ENCODE data around the gene TMEM132D.
"Not testable (repeated sequence)": the region's sequence is repeated elsewhere in the genome, so short reads cannot be mapped to it uniquely, and the experiment has no call there.

The TMEM132D gene

DNA sequence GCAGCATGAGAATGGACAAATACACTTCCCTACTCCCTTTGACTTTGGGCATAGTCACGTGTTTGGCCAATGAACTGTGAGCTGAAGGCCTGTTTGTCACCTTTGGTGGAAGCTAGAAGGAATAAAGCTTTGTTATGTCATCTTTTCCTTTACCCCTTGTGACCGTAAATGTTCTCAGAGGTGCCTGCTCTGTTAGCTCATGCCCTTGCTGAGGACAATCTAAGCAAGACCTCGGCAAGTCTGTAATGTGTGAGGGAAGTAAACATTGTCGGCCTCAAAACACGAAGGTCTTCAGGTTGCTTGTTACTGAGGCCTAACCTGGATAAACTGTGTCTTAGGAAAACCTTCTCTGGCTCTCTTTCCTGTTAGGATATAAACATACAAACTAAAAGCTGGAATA, 354.2 kb downstream of the TMEM132D start:
- POLR2A ChIA-PET = no interaction called here
- no peak for DNase-seq (ENCODE audit: low read depth, low spot score)
- H3K4me3 ChIP-seq (ENCODE audit: low read depth, low read length) = no peak overlapping the region
- CTCF ChIA-PET = no interaction called here
- TF ChIP-seq, protein P1, sequence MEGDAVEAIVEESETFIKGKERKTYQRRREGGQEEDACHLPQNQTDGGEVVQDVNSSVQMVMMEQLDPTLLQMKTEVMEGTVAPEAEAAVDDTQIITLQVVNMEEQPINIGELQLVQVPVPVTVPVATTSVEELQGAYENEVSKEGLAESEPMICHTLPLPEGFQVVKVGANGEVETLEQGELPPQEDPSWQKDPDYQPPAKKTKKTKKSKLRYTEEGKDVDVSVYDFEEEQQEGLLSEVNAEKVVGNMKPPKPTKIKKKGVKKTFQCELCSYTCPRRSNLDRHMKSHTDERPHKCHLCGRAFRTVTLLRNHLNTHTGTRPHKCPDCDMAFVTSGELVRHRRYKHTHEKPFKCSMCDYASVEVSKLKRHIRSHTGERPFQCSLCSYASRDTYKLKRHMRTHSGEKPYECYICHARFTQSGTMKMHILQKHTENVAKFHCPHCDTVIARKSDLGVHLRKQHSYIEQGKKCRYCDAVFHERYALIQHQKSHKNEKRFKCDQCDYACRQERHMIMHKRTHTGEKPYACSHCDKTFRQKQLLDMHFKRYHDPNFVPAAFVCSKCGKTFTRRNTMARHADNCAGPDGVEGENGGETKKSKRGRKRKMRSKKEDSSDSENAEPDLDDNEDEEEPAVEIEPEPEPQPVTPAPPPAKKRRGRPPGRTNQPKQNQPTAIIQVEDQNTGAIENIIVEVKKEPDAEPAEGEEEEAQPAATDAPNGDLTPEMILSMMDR (IDR thresholded peaks at IDR 0.05; ENCODE audit: insufficient read depth, low read length, missing control alignments) = no peak

DNA sequence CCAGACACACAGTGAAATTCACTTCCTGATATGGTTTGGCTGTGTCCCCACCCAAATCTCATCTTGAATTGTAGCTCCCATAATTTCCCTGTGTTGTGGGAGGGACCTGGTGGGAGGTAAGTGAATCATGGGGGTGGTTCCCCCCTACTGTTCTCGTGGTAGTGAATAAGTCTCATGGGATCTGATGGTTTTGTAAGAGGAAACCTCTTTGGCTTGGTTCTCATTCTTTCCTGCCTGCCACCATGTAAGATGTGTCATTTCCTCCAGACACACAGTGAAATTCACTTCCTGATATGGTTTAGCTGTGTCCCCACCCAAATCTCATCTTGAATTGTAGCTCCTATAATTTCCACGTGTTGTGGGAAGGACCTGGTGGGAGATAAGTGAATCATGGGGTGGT, 354.8 kb downstream of the TMEM132D start:
- H3K4me3 ChIP-seq (ENCODE audit: low read depth, low read length); DNase-seq (ENCODE audit: low read depth, low spot score); POLR2A ChIA-PET; CTCF ChIA-PET: not testable (repeated sequence)

DNA sequence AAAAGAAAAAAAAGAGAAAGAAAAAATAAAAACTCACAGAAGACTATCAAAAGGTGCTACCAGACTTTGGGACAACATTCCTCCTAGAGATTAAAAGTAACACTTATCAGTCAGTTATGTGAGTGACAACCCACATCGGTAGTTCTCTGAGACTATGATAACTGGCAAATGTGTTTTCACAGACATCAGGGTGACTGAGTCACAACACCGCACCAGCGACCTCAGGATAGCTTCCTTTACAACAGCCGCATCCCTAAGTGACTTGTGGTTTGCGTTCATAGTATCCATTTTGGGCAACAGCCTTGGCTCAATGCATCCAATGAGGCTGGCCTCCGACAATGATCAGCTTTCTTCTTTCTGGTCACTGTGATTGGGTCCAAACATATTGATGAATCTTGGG, 359.1 kb downstream of the TMEM132D start:
- H3K4me3 ChIP-seq (ENCODE audit: low read depth, low read length) = no peak overlapping the region
- POLR2A ChIA-PET = no interaction called here
- CTCF ChIA-PET = no interaction called here
- DNase-seq (ENCODE audit: low read depth, low spot score) = no peak
- TF ChIP-seq, protein P1 (IDR thresholded peaks at IDR 0.05; ENCODE audit: insufficient read depth, low read length, missing control alignments) = no peak

DNA sequence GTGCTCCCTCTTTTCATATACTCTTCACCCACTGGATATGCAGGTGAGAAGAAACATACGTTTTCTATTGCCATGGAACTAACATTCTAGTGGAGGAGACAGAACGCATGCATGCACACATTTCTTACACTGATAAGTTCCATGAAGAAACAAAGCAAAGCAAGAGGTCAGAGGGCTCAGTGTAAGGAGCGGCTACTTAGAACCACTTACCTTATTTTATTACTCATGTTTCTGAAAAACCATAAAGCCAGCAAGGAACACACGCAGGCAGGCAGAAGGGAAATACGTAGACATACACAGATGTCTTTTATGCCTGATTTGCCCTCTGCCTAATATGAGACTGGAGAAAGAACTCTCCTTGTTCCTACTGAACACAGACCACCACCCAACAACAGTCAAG, 362.9 kb downstream of the TMEM132D start:
- ChIA-PET POLR2A (no interaction called here), CTCF (no interaction called here)
- H3K4me3 ChIP-seq (ENCODE audit: low read depth, low read length) = no peak overlapping the region
- TF ChIP-seq, protein P1 (IDR thresholded peaks at IDR 0.05; ENCODE audit: insufficient read depth, low read length, missing control alignments) = no peak
- no peak for DNase-seq (ENCODE audit: low read depth, low spot score)

DNA sequence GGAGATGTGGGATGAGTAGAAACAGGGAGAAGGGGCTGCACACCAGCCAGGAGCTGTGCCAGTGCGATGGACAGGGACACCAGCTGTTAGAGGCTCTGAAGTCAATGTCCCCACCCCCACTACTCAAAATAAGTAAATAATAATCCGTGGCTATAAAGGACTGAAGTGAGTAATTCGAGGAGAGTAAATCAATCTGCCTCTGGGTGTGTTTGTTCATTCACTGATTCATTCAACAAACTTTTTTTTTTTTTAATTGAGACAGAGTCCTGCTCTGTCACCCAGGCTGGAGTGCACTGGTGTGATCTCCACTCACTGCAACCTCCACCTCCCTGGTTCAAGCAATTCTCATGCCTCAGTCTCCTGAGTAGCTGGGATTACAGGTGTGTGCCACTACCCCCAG, 363.6 kb downstream of the TMEM132D start:
- ChIA-PET POLR2A (no interaction called here), CTCF (no interaction called here)
- DNase-seq (ENCODE audit: low read depth, low spot score) = no peak
- TF ChIP-seq, protein P1 (IDR thresholded peaks at IDR 0.05; ENCODE audit: insufficient read depth, low read length, missing control alignments) = no peak
- H3K4me3 ChIP-seq (ENCODE audit: low read depth, low read length) = no peak overlapping the region

DNA sequence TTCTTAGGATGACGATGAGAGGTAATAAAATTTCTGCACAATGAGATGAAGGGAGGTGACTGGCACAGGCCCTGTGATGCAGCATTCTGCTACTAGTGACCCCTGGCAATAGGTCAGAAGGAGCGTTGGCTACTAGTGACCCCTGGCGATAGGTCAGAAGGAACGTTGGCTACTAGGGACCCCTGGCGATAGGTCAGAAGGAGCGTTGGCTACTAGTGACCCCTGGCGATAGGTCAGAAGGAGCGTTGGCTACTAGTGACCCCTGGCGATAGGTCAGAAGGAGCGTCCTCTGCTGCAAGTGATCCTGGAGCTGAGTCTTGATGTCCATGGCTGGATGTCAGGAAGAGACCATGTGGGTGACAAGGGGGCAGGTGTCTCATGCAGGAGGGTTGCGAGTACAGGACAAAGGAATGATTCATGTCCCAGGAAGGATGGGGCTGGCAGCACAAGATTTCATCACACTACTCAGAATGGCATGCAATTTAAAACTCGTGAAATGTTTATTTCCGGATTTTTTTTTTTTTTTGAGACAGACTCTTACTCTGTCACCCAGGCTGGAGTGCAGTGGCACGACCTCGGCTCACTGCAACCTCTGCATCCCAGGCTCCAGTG, 365.0 kb downstream of the TMEM132D start:
- CTCF ChIA-PET; H3K4me3 ChIP-seq (ENCODE audit: low read depth, low read length); DNase-seq (ENCODE audit: low read depth, low spot score); POLR2A ChIA-PET: not testable (repeated sequence)

DNA sequence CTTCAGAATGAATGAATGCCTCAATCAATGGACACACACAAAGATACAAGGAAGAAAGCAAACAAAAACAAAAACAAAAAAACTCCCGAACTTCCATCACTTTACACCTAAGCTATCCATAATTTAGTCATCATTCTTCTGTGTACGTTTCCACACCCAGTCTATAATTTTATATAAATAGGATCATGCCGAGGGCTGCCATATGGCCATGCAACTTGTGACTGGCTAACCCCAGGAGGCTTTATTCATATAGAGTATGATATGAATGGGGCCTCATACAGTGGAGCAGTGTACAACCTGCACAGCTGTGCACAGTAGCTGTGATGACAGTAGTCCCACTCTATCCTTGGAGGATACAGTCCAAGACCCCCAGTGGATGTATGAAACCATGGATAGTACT, 365.7 kb downstream of the TMEM132D start:
- ChIA-PET CTCF (no interaction called here), POLR2A (no interaction called here)
- no peak for DNase-seq (ENCODE audit: low read depth, low spot score)
- TF ChIP-seq, protein P1 (IDR thresholded peaks at IDR 0.05; ENCODE audit: insufficient read depth, low read length, missing control alignments) = no peak
- H3K4me3 ChIP-seq (ENCODE audit: low read depth, low read length) = no peak overlapping the region
